ENCODE measurements around the gene MFAP2. TPM values are rescaled to one million over a fixed set of nuclear protein-coding genes. Genes with fewer than 3 reads are reported as not detected.

The MFAP2 gene
- total RNA-seq, 3 donors from 2014 or later (not counting 1 experiment from before 2014, with no cell fraction given), result 0.15 TPM; not detected in 2

DNA sequence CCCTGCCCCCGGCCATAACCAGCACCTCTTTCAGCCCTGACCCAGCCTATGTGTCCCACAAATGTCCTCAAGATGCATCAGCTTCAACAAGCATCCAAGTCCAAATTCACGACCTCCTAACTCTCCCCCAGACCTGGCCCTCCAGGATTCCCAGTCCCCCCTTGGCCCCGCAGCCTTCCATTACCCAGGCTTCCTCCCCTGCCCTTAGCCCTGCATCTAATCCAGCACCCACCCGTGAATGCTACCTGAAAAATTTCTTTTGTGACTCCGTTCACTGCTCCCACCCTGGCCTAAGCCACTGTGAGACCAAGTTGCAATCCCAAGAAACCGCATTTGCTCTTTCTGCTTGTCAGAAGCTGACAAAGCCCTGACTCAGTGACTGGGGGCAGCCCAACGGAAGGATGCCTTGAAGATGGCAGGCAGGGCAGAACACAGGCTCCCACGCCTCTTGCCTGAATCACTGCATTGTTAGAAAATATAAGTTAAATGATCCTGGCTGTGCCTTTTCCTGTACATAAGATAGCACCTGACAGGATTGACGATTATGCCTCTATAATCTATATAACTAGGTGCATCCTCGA lies 939 bp upstream of the MFAP2 start:
- peaks cover 20 to 27% of the 10 kb centered on the region in 2 donors for H3K27me3 Mint-ChIP-seq (ENCODE audit: low read depth in 2 of 2)
- peaks cover 7% of the 10 kb centered on the region for H3K4me1 ChIP-seq (ENCODE audit: control insufficient read depth, insufficient read depth, low read length)
- TF ChIP-seq CTCF (IDR thresholded peaks at IDR 0.05), result no peak
- H3K27me3 ChIP-seq (ENCODE audit: control insufficient read depth, insufficient read depth, low read length), result peaks cover 10% of the 10 kb centered on the region
- ATAC-seq (no peak), DNase-seq (no peak)
- peak overlapping the region; percentile 65 for H3K4me3 Mint-ChIP-seq
- 83% methylated on average over 10 of the region's 10 CpGs for WGBS (ENCODE audit: insufficient coverage)
- H3K36me3 ChIP-seq (ENCODE audit: control insufficient read depth, insufficient read depth, low read length), result peaks cover 3% of the 10 kb centered on the region
- peak overlapping the region in 1 of 2 donors; percentile 35 for H3K27ac Mint-ChIP-seq
- H3K9me3 Mint-ChIP-seq, result no peaks in the 10 kb centered on the region
- H3K4me3 ChIP-seq (ENCODE audit: low read length), result no peak overlapping the region
- no peak overlapping the region for H3K27ac ChIP-seq (ENCODE audit: low read length)
- peaks cover 0 to 15% of the 10 kb centered on the region in 2 donors for H3K4me1 Mint-ChIP-seq
- no peaks in the 10 kb centered on the region for H3K9me3 ChIP-seq (ENCODE audit: control insufficient read depth, insufficient read depth, low read length)
- peaks cover 6% of the 10 kb centered on the region for H3K36me3 Mint-ChIP-seq
- intact Hi-C loops (cut with micrococcal nuclease), result no loop called here

- H3K27me3 Mint-ChIP-seq (ENCODE audit: low read depth in 2 of 2), result peaks cover 20 to 27% of the 10 kb centered on the region in 2 donors
- 19% methylated on average over 38 of the region's 44 CpGs for WGBS (ENCODE audit: insufficient coverage)
- peaks cover 10% of the 10 kb centered on the region for H3K27me3 ChIP-seq (ENCODE audit: control insufficient read depth, insufficient read depth, low read length)
- no peak for TF ChIP-seq CTCF (IDR thresholded peaks at IDR 0.05)
- DNase-seq (no peak), ATAC-seq (no peak)
- no peak overlapping the region for H3K27ac ChIP-seq (ENCODE audit: low read length)
- H3K4me1 Mint-ChIP-seq, result peaks cover 0 to 15% of the 10 kb centered on the region in 2 donors
- H3K27ac Mint-ChIP-seq, result no peak overlapping the region
- H3K9me3 Mint-ChIP-seq, result no peaks in the 10 kb centered on the region
- H3K36me3 Mint-ChIP-seq, result peaks cover 6% of the 10 kb centered on the region
- intact Hi-C loops (cut with micrococcal nuclease), result no loop called here
- H3K4me3 Mint-ChIP-seq, result peak overlapping the region; percentile 55
- no peaks in the 10 kb centered on the region for H3K9me3 ChIP-seq (ENCODE audit: control insufficient read depth, insufficient read depth, low read length)
- H3K4me1 ChIP-seq (ENCODE audit: control insufficient read depth, insufficient read depth, low read length), result peaks cover 7% of the 10 kb centered on the region
- no peaks in the 10 kb centered on the region for H3K36me3 ChIP-seq (ENCODE audit: control insufficient read depth, insufficient read depth, low read length)
- no peak overlapping the region for H3K4me3 ChIP-seq (ENCODE audit: low read length)
Measured at GRCh38 chr1:16979475-16980327, 719 bp downstream of the MFAP2 start.

- no peak overlapping the region for H3K27ac ChIP-seq (ENCODE audit: low read length)
- peaks cover 10% of the 10 kb centered on the region for H3K27me3 ChIP-seq (ENCODE audit: control insufficient read depth, insufficient read depth, low read length)
- intact Hi-C loops (cut with micrococcal nuclease), result no loop called here
- ATAC-seq (no peak), DNase-seq (no peak)
- H3K27ac Mint-ChIP-seq, result no peak overlapping the region
- no peaks in the 10 kb centered on the region for H3K36me3 ChIP-seq (ENCODE audit: control insufficient read depth, insufficient read depth, low read length)
- no peak overlapping the region for H3K4me3 Mint-ChIP-seq
- H3K27me3 Mint-ChIP-seq (ENCODE audit: low read depth in 2 of 2), result peaks cover 20 to 27% of the 10 kb centered on the region in 2 donors
- no peak for TF ChIP-seq CTCF (IDR thresholded peaks at IDR 0.05)
- 53% methylated on average over 20 of the region's 20 CpGs for WGBS (ENCODE audit: insufficient coverage)
- peaks cover 7% of the 10 kb centered on the region for H3K4me1 ChIP-seq (ENCODE audit: control insufficient read depth, insufficient read depth, low read length)
- no peak overlapping the region for H3K4me3 ChIP-seq (ENCODE audit: low read length)
- H3K9me3 Mint-ChIP-seq, result no peaks in the 10 kb centered on the region
- H3K4me1 Mint-ChIP-seq, result peaks cover 0 to 15% of the 10 kb centered on the region in 2 donors
- no peaks in the 10 kb centered on the region for H3K9me3 ChIP-seq (ENCODE audit: control insufficient read depth, insufficient read depth, low read length)
- H3K36me3 Mint-ChIP-seq, result peaks cover 6% of the 10 kb centered on the region
Measured at GRCh38 chr1:16978567-16979474, 1.6 kb downstream of the MFAP2 start.

Data from natural killer cell (primary cell).